GM19452 (cell line): ENCODE data around the gene FAM118A.
"Not testable (repeated sequence)": the region's sequence is repeated elsewhere in the genome, so short reads cannot be mapped to it uniquely, and the experiment has no call there.

Experiments
- ATAC-seq: cut with Tn5 transposase; IDR thresholded peaks from one replicate; pipeline ENCODE4 v1.9.1; 2021; ENCODE audit not compliant: unreplicated experiment

FAM118A gene

GRCh38 chr22:45308391-45308956, 1.3 kb upstream of the FAM118A start:
- ATAC-seq: no peak

GRCh38 chr22:45308957-45309421, 745 bp upstream of the FAM118A start:
- ATAC-seq: no peak

- no peak for ATAC-seq
Observed at GRCh38 chr22:45310331-45310976, 720 bp downstream of the FAM118A start.

- ATAC-seq: no peak
Observed at GRCh38 chr22:45310977-45311531, 1.3 kb downstream of the FAM118A start.

GRCh38 chr22:45312415-45312814, 2.7 kb downstream of the FAM118A start:
- ATAC-seq: no peak

- ATAC-seq: no peak
Observed at GRCh38 chr22:45312856-45313255, 3.1 kb downstream of the FAM118A start.

- ATAC-seq: no peak
Observed at GRCh38 chr22:45314054-45314721, 4.5 kb downstream of the FAM118A start.

- ATAC-seq: no peak
Observed at GRCh38 chr22:45314786-45315185, 5.1 kb downstream of the FAM118A start.

- ATAC-seq: no peak
Observed at GRCh38 chr22:45316796-45317526, 7.2 kb downstream of the FAM118A start.

GRCh38 chr22:45317551-45318167, 7.9 kb downstream of the FAM118A start:
- no peak for ATAC-seq

GRCh38 chr22:45318168-45318557, 8.4 kb downstream of the FAM118A start:
- ATAC-seq: peak; percentile 51

- ATAC-seq: peak; percentile 58
Observed at GRCh38 chr22:45318558-45319323, 9.0 kb downstream of the FAM118A start.

GRCh38 chr22:45319324-45319685, 9.6 kb downstream of the FAM118A start:
- no peak for ATAC-seq

- ATAC-seq: no peak
Observed at GRCh38 chr22:45320357-45320976, 10.7 kb downstream of the FAM118A start.

GRCh38 chr22:45321827-45322226, 12.1 kb downstream of the FAM118A start:
- ATAC-seq: no peak

- ATAC-seq: no peak
Observed at GRCh38 chr22:45322873-45323525, 13.3 kb downstream of the FAM118A start.

- no peak for ATAC-seq
Observed at GRCh38 chr22:45323695-45324094, 14.0 kb downstream of the FAM118A start.

- ATAC-seq: no peak
Observed at GRCh38 chr22:45324311-45324711, 14.6 kb downstream of the FAM118A start.

GRCh38 chr22:45328261-45328660, 18.5 kb downstream of the FAM118A start:
- not testable (repeated sequence) for ATAC-seq
